OCI-LY1 (cell line): ENCODE measurements around the gene CDC37.

Experiments used
- H2AFZ ChIP-seq: fragments of 200-600 bp; sonication (generic), shearing (Covaris generic); 2 replicates; pipeline ENCODE4 v1.6.0; 2014; ENCODE audit warnings: antibody characterized with exemption, mild to moderate bottlenecking, low read length
- H3F3A ChIP-seq: fragments of 200-600 bp; sonication (generic), shearing (Covaris generic); 2 replicates; pipeline ENCODE4 v1.6.0; 2014; ENCODE audit warnings: mild to moderate bottlenecking, antibody characterized with exemption, low read length, moderate library complexity; ENCODE audit not compliant: insufficient read depth
- H3K27ac ChIP-seq: fragments of 200-600 bp; sonication (generic); 2 replicates; pipeline ENCODE4 v1.5.1; 2014; ENCODE audit warnings: low read length, mixed run types, mild to moderate bottlenecking, low read depth; ENCODE audit not compliant: poor library complexity, severe bottlenecking
- H3K27me3 ChIP-seq: fragments of 200-600 bp; sonication (generic); 2 replicates; pipeline ENCODE4 v1.6.0; 2014; ENCODE audit warnings: antibody characterized with exemption, mild to moderate bottlenecking, low read length, moderate library complexity; ENCODE audit not compliant: insufficient read depth
- H3K36me3 ChIP-seq: fragments of 200-600 bp; sonication (generic); 2 replicates; pipeline ENCODE4 v1.6.1; 2014; ENCODE audit warnings: mild to moderate bottlenecking, antibody characterized with exemption, low read length, moderate library complexity, mixed read lengths; ENCODE audit not compliant: insufficient read depth
- H3K4me1 ChIP-seq: fragments of 200-600 bp; sonication (generic); 2 replicates; pipeline ENCODE4 v1.5.1; 2014; ENCODE audit warnings: mild to moderate bottlenecking, low read length, moderate library complexity; ENCODE audit not compliant: insufficient read depth, severe bottlenecking
- H3K4me2 ChIP-seq: fragments of 200-600 bp; sonication (generic), shearing (Covaris generic); 2 replicates; pipeline ENCODE4 v1.6.1; 2014; ENCODE audit warnings: low read length
- H3K4me3 ChIP-seq: fragments of 200-600 bp; sonication (generic); 2 replicates; pipeline ENCODE4 v1.5.1; 2014; ENCODE audit warnings: low read length, low read depth, mild to moderate bottlenecking, mixed read lengths; ENCODE audit not compliant: poor library complexity, severe bottlenecking
- H3K79me2 ChIP-seq: fragments of 200-600 bp; shearing (Covaris generic); 2 replicates; pipeline ENCODE4 v1.6.1; 2016; ENCODE audit warnings: mixed run types, low read length, mixed read lengths; ENCODE audit not compliant: insufficient read depth
- H3K9ac ChIP-seq: fragments of 200-600 bp; sonication (generic), shearing (Covaris generic); 2 replicates; pipeline ENCODE4 v1.6.1; 2014; ENCODE audit warnings: mild to moderate bottlenecking, low read length, mixed read lengths
- H3K9me2 ChIP-seq: fragments of 200-600 bp; sonication (generic), shearing (Covaris generic); 2 replicates; pipeline ENCODE4 v1.6.1; 2014; ENCODE audit warnings: low read depth, mild to moderate bottlenecking, low read length, mixed read lengths
- H3K9me3 ChIP-seq: fragments of 200-600 bp; shearing (Covaris generic); 2 replicates; pipeline ENCODE4 v1.6.1; 2014; ENCODE audit warnings: low read length, mixed read lengths
- H4K20me1 ChIP-seq: fragments of 200-600 bp; sonication (generic), shearing (Covaris generic); 2 replicates; pipeline ENCODE4 v1.6.0; 2016; ENCODE audit warnings: mild to moderate bottlenecking, low read length; ENCODE audit not compliant: insufficient read depth
- CTCF ChIP-seq: fragments of 200-600 bp; sonication (generic), shearing (Covaris generic); IDR thresholded peaks from 2 replicates; pipeline ENCODE4 v1.5.1; 2017; ENCODE audit warnings: mild to moderate bottlenecking, antibody characterized with exemption, low read length, moderate library complexity, mixed read lengths
- EZH2 ChIP-seq: fragments of 200-600 bp; sonication (generic), shearing (Covaris generic); IDR thresholded peaks from 2 replicates; pipeline ENCODE4 v1.8.0; 2017; ENCODE audit warnings: borderline replicate concordance, mixed run types, mild to moderate bottlenecking, antibody characterized with exemption, low read length, moderate library complexity, mixed read lengths

The CDC37 gene

GRCh38 chr19:10422846-10423245 is 19.5 kb upstream of the CDC37 start:
- H3K27me3 ChIP-seq: peaks cover 6% of the 10 kb centered on the region; the same call in 1 of the 2 replicates

GRCh38 chr19:10422046-10422461 is 18.7 kb upstream of the CDC37 start:
- H2AFZ ChIP-seq: no peak overlapping the region
- no peak overlapping the region for H3K27ac ChIP-seq
- H3K4me3 ChIP-seq: no peak overlapping the region
- H3K9me2 ChIP-seq: no peaks in the 10 kb centered on the region
- peaks cover 23% of the 10 kb centered on the region for H3K4me1 ChIP-seq
- peaks cover 6% of the 10 kb centered on the region; the same call in 1 of the 2 replicates for H3K27me3 ChIP-seq
- H3F3A ChIP-seq: no peaks in the 10 kb centered on the region
- no peak for TF ChIP-seq EZH2
- no peak for TF ChIP-seq CTCF
- H3K4me2 ChIP-seq: no peak overlapping the region
- no peaks in the 10 kb centered on the region for H3K9me3 ChIP-seq
- H3K9ac ChIP-seq: no peak overlapping the region
- H3K79me2 ChIP-seq: no peaks in the 10 kb centered on the region
- H4K20me1 ChIP-seq: no peaks in the 10 kb centered on the region
- no peaks in the 10 kb centered on the region for H3K36me3 ChIP-seq

More at GRCh38 chr19:10422846-10423245, 19.5 kb upstream of the CDC37 start:
- no peak overlapping the region for H2AFZ ChIP-seq
- no peaks in the 10 kb centered on the region for H3K79me2 ChIP-seq
- no peak overlapping the region for H3K4me2 ChIP-seq
- no peaks in the 10 kb centered on the region for H4K20me1 ChIP-seq
- TF ChIP-seq CTCF: no peak
- no peak for TF ChIP-seq EZH2
- H3K9ac ChIP-seq: no peak overlapping the region
- H3K9me3 ChIP-seq: no peaks in the 10 kb centered on the region
- no peaks in the 10 kb centered on the region for H3K36me3 ChIP-seq
- H3K4me1 ChIP-seq: peaks cover 27% of the 10 kb centered on the region
- no peaks in the 10 kb centered on the region for H3F3A ChIP-seq
- no peak overlapping the region for H3K4me3 ChIP-seq
- no peak overlapping the region for H3K27ac ChIP-seq
- H3K9me2 ChIP-seq: no peaks in the 10 kb centered on the region

- H3F3A ChIP-seq: no peaks in the 10 kb centered on the region
- TF ChIP-seq EZH2 (no peak), CTCF (no peak)
- no peaks in the 10 kb centered on the region for H3K9me2 ChIP-seq
- H3K36me3 ChIP-seq: no peaks in the 10 kb centered on the region
- no peaks in the 10 kb centered on the region for H3K79me2 ChIP-seq
- no peaks in the 10 kb centered on the region for H4K20me1 ChIP-seq
- 0 out of 2 replicates have a peak overlapping the region, but pooled peaks have one; percentile 15 for H3K4me2 ChIP-seq
- H2AFZ ChIP-seq: no peak overlapping the region
- H3K9ac ChIP-seq: no peak overlapping the region
- H3K27me3 ChIP-seq: peaks cover 6% of the 10 kb centered on the region; the same call in 1 of the 2 replicates
- peak overlapping the region; percentile 52 for H3K4me3 ChIP-seq
- peaks cover 23% of the 10 kb centered on the region for H3K4me1 ChIP-seq
- no peak overlapping the region for H3K27ac ChIP-seq
- H3K9me3 ChIP-seq: no peaks in the 10 kb centered on the region
Measured at GRCh38 chr19:10421240-10422045, 18.1 kb upstream of the CDC37 start.
